ENCODE measurements around the gene SFRP5.
A peak's percentile ranks its signal among the peaks of the same experiment; 100 is the strongest.

The SFRP5 gene

DNA sequence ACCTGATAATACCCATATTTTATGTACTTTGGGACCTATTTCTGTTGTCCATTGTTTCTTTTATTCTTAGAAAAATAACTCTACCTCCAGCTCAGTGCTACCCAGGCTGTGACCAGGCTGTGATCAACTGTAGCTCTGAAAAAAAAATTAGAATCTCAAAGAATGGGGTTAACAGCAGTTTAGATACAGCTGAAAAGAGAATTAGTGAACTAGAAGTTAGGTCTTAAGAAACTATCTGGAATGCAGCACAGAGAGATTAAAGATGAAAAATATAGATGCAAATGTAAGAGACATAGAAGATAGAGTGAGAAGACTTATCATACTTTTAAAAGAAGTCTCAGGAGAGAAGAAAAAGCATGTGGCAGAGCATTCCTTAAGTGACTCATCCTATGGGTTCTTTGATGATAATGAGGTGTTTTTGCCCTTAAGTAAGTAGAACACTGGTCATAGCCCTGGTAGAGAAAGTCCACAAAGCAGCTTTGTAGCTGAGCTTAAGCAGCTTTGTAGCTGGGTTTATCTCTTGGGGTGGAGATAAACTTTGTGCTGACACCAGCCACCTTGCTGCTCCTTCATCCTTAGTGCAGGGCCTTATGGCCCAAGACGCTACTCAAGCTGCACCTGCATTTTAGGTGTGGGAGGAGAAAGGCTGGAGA is 27.3 kb upstream of the SFRP5 start:
- H3K27ac ChIP-seq = no peak overlapping the region
- TF ChIP-seq ZFX (IDR thresholded peaks at IDR 0.05; ENCODE audit: borderline replicate concordance) = no peak

DNA sequence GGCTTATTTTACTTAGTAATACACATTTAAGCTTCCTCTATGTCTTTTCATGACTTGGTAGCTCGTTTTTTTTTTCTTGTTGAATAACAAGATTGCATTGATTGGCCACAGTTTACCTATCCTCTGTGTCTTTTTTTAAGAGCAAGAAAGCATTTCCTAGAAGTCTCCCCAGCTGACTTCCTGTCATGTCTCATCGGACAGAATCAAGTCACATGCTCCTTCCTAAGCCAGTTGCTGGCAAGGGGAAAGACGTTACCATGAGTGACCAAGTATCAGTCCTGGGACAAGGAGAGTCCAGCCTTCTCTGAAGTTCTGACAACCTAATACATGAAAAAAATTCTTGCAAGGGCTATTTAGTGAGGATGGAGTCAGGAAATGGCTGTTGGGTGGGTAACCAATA is 24.9 kb upstream of the SFRP5 start:
- no peak overlapping the region for H3K27ac ChIP-seq
- TF ChIP-seq ZFX (IDR thresholded peaks at IDR 0.05; ENCODE audit: borderline replicate concordance) = no peak
- TF ChIP-seq, protein P1, sequence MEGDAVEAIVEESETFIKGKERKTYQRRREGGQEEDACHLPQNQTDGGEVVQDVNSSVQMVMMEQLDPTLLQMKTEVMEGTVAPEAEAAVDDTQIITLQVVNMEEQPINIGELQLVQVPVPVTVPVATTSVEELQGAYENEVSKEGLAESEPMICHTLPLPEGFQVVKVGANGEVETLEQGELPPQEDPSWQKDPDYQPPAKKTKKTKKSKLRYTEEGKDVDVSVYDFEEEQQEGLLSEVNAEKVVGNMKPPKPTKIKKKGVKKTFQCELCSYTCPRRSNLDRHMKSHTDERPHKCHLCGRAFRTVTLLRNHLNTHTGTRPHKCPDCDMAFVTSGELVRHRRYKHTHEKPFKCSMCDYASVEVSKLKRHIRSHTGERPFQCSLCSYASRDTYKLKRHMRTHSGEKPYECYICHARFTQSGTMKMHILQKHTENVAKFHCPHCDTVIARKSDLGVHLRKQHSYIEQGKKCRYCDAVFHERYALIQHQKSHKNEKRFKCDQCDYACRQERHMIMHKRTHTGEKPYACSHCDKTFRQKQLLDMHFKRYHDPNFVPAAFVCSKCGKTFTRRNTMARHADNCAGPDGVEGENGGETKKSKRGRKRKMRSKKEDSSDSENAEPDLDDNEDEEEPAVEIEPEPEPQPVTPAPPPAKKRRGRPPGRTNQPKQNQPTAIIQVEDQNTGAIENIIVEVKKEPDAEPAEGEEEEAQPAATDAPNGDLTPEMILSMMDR (IDR thresholded peaks at IDR 0.05) = no peak

DNA sequence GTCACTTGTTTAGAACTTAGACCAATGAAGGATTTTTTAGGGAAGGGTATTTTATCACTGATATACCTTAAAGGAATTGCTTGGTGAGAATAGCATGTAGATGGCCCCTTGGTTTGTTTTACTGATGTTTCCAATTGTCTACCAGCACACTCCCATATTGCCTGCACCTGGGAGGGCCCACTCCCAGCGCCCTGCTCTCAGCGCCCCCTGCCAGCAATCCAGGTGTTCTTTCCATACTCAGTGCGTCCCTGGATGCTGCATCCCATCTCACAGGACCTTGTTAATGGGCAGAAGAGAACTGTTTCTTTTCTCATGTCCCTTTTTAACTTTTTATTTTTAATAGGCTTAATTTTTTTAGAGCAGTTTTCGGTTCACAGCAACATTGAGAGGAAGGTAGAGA is 24.1 kb upstream of the SFRP5 start:
- no peak overlapping the region for H3K27ac ChIP-seq
- TF ChIP-seq, protein P1 (IDR thresholded peaks at IDR 0.05) = peak; percentile 26; the same call in 1 of the 2 replicates
- TF ChIP-seq ZFX (IDR thresholded peaks at IDR 0.05; ENCODE audit: borderline replicate concordance) = no peak

DNA sequence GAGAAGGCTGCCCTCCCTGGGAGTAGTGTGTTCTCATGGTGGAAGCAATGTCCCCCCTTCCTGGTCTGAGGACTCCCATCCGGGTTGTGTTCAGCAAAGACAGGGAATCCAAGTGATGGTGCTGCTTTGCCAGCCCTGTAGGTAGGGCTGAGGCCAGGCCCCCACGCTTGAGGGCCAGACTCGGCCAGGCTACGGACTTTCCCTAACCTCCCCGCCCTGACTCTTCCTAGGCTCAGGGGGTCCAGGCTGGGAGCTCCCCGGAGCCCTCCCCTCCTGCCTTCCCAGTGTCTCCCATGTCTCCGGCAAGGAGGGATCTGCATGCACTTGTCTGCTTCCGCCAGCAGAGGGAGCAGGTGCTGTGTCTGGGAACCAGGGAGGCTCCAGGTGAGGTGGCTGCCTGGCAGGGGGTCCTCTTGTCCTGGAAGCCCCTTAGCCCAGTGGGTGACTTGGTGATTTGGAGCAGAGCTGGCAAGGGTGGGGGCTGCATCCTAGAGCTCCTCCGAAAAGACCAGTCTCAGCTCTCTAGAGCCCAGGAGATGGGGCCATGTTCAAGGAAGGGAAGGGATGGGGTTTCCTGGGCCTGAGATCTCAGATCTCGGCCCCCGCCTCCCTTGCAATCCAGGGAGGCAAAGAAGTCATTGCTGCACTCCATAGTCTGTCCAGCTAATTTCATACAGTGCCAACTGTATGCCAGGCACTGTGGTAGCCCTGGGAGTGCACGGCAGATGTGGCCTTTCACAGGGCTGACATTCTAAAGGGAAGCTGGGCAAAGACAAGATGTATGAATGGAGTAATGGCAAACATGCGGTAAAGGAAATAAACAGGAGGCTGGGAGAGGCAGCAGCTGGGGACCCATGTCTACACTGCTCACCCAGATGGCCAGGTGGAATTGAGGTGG is 20.3 kb upstream of the SFRP5 start:
- no peak overlapping the region for H3K27ac ChIP-seq
- no peak for TF ChIP-seq ZFX (IDR thresholded peaks at IDR 0.05; ENCODE audit: borderline replicate concordance)
- TF ChIP-seq, protein P1 (IDR thresholded peaks at IDR 0.05) = peak; percentile 95

DNA sequence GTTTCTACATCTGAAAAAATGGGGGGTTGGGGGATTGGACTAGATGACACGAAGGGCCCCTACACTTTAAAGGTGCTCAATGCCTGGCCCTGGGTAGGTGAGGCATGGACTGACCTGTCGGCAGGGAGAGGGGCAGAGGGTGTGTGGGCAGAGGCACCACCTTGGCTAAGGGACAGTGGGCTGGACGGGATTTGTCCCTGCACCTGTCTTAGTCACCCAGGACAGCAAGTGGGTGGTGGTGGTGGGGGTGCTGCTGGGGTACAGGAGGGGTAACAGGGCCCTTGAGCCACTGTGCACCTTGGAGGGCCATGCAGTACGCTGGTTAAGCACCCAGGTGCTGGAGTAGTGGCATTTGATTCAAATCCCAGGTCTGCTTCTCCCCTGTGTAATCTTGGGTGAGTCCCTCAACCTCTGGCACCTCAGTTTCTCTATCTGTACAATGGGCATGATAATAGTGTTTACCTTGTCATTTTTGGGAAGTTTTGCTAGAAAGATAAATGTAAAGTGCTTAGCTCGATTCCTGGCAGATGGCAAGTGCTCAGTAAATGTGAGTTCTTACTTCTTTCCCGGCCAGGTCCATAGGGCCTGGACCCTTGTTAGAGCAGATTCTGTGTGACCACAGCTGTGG is 18.1 kb upstream of the SFRP5 start:
- TF ChIP-seq, protein P1 (IDR thresholded peaks at IDR 0.05) = no peak
- no peak for TF ChIP-seq ZFX (IDR thresholded peaks at IDR 0.05; ENCODE audit: borderline replicate concordance)
- no peak overlapping the region for H3K27ac ChIP-seq

DNA sequence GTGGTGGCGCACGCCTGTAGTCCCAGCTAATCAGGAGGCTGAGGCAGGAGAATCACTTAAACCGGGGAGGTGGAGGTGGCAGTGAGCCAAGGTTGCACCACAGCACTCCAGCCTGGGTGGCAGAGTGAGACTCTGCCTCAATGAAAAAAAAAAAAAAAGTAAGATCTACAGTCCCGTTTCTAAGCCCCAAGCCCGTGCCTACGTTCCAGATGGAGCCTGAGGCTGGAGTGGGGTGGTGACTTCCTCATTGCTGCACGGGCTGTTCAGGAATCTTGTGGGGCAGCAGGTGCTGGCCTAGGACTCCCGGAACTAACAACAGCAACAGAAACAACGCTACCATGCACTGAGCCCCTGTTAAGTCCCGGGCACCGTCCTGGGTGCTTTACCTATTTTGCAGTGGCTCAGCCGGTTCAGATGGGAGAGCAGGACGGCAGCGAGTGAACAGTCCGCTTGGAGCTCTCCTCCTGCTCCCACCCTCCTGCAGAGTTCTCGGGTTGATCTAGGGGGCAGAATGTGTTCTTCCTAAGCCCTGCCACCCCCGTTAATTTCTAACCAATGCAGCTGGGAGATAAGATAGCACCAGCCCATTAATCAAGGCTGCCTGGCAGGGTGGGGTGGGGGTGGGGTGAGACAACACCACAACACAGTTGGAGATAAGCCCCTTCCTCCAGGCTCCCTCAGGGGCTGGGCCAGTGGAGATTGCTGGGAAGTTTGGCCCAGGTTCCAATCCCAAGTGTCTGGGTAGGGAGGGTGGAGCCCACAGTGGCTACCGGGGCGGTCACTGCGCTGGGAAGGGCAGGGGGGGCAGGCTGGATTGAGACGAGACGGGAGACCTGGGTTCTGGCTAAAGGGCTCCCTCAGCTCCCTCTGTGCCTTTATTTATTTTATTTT is 17.0 kb upstream of the SFRP5 start:
- H3K27ac ChIP-seq = no peak overlapping the region

More for the DNA sequence above, 17.0 kb upstream of the SFRP5 start:
- TF ChIP-seq ZFX (IDR thresholded peaks at IDR 0.05; ENCODE audit: borderline replicate concordance) = no peak
- TF ChIP-seq, protein P1 (IDR thresholded peaks at IDR 0.05) = no peak

Measured in 22Rv1 (cell line).